Islet of Langerhans (tissue), 1 donor: ENCODE data around the gene ZFYVE26.
"Not testable (repeated sequence)": the region's sequence is repeated elsewhere in the genome, so short reads cannot be mapped to it uniquely, and the experiment has no call there.

Source experiments
- FAIRE-seq: peaks from one replicate; lab custom pipeline; 2011; peaks lifted over from hg19 to GRCh38; lab: Jason Lieb, UNC

Gene ZFYVE26

GRCh38 chr14:67705211-67705610 lies 111.2 kb downstream of the ZFYVE26 start:
- no peak for FAIRE-seq

GRCh38 chr14:67704484-67705089 lies 111.8 kb downstream of the ZFYVE26 start:
- peak; percentile 96 for FAIRE-seq

DNA sequence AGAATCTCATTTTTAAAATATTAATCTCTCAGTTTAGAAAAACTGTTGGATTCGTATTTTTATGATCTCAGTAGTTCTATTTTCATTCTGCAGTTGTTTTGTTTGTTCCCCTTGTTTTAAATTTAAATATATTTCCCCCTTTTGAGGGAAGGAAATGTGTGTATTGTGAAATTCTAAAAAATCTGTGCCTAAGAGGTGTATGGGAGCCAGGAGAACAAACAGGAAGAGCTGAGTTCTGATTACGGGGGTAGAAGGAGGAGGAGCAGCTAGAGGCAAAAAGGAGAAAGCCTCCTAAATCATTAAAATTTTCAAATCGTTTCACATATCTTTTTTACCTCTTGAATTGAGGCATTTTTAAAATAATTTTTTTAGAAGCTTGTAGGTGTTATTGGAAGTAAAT lies 112.4 kb downstream of the ZFYVE26 start:
- FAIRE-seq, result no peak

- FAIRE-seq, result not testable (repeated sequence)
These were observed 114.9 kb downstream of the ZFYVE26 start, which contains the start of gene RDH12 for GRCh38 chr14:67701492-67701891. RDH12 (plus strand) TSS chr14:67701886; CDS start chr14:67722643, 20,757 bp downstream.

- FAIRE-seq, result no peak
These were observed 118.2 kb downstream of the ZFYVE26 start for GRCh38 chr14:67698179-67698578.

DNA sequence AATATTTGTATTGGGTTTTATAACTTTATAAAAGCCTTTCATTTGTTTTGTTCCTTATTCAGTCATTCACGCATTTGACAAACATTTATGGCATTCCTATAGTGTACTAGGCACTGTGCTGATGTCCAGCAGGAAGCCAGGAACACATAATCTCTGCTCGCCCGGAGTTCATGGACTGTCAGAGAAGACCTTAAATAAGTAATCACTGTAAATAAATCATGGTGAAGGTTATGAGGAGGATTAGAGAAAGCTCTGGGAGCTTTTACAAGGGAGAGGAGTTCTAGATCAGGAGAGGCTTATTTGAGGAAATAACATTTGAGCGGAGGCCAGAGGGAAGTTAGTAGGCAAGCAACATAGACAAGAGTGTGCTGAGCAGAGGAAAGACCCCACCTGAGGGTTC lies 119.4 kb downstream of the ZFYVE26 start:
- no peak for FAIRE-seq
